Gastrocnemius medialis (tissue), 4 donors: ENCODE results near the gene PLA2G2A. TPM values are rescaled to one million over a fixed set of nuclear protein-coding genes. Genes with fewer than 3 reads are reported as not detected.
A peak's percentile ranks its signal among the peaks of the same experiment; 100 is the strongest.

Experiments
- ATAC-seq, 2 donors: fragments of 150-250 bp; one replicate each; pipeline ENCODE4 v1.9.1; 2016
- DNase-seq, 2 donors: peaks; one replicate each; pipeline ENCODE4 v3.0.0-alpha.2; 2019
- H3K27ac ChIP-seq, 4 donors: fragments of 200-600 bp; sonication (generic); 1 replicate in 1 of 4; 2 replicates in 3 of 4; pipeline ENCODE4 v1.5.1; 2016 to 2018; ENCODE audit warnings: mild to moderate bottlenecking in 2 of 4, moderate library complexity in 1 of 4
- H3K27me3 ChIP-seq, 3 donors: fragments of 200-600 bp; sonication (generic) in 2 of 3; 1 replicate in 1 of 3; 2 replicates in 2 of 3; pipeline versions ENCODE4 v1.5.1 to v1.6.0; 2016 to 2019; ENCODE audit warnings: mild to moderate bottlenecking in 1 of 3, moderate library complexity in 1 of 3
- H3K36me3 ChIP-seq, 2 donors: fragments of 200-600 bp; sonication (generic) in 1 of 2; one replicate each; pipeline ENCODE4 v1.5.1; 2017 to 2018
- H3K4me1 ChIP-seq, 2 donors: fragments of 200-600 bp; sonication (generic) in 1 of 2; one replicate each; pipeline ENCODE4 v1.5.1; 2016 to 2017; ENCODE audit warnings: mild to moderate bottlenecking in 2 of 2
- H3K4me3 ChIP-seq, 4 donors: fragments of 200-600 bp; sonication (generic) in 3 of 4; 1 replicate in 1 of 4; 2 replicates in 3 of 4; pipeline ENCODE4 v1.5.1; 2016 to 2019; ENCODE audit warnings: mild to moderate bottlenecking in 2 of 4
- H3K9me3 ChIP-seq, 3 donors: fragments of 200-600 bp; sonication (generic) in 2 of 3; 1 replicate in 1 of 3; 2 replicates in 2 of 3; pipeline ENCODE4 v1.5.1; 2016 to 2019
- POLR2A ChIP-seq, 2 donors: fragments of 450-650 bp; IDR thresholded peaks; one replicate each; pipeline ENCODE4 v1.6.1; 2017; ENCODE audit warnings: antibody characterized with exemption in 2 of 2, mild to moderate bottlenecking in 2 of 2, moderate library complexity in 2 of 2
- in situ Hi-C, 4 donors: fragments of 200-750 bp; cut with MboI; loops; one replicate each; pipeline versions ENCODE4 v1.15.0 to v1.8.0; 2017; ENCODE audit warnings: low sequenced_read_pairs in 4 of 4
- intact Hi-C: fragments of 100-400 bp; cut with DNase I; formaldehyde crosslinking; loops from one replicate; pipeline ENCODE4 v1.15.1; 2023; ENCODE audit warnings: low total_unique reads
- total RNA-seq, 4 donors: library from RNA; depleted of rRNA; stranded (reverse); fragments of >200 nt; gene quantifications; one replicate each; pipeline versions ENCODE4 v1.1.0 to v1.2.3, GENCODE V29; 2016
- TF ChIP-seq, protein P1 (sequence below), 5 experiments: fragments of 450-650 bp in 3 of 5; fragments of 200-600 bp in 2 of 5; sonication (generic) in 2 of 5; IDR thresholded peaks in 4 of 5; conservative IDR thresholded peaks in 1 of 5; 1 replicate in 4 of 5; 2 replicates in 1 of 5; pipeline ENCODE4 v1.5.1; 2016 to 2019; ENCODE audit warnings: antibody characterized with exemption in 5 of 5, mild to moderate bottlenecking in 3 of 5, moderate library complexity in 3 of 5

Gene PLA2G2A
- total RNA-seq, 4 donors from 2014 or later = 6.2 to 19.3 (median 13.6) TPM

DNA sequence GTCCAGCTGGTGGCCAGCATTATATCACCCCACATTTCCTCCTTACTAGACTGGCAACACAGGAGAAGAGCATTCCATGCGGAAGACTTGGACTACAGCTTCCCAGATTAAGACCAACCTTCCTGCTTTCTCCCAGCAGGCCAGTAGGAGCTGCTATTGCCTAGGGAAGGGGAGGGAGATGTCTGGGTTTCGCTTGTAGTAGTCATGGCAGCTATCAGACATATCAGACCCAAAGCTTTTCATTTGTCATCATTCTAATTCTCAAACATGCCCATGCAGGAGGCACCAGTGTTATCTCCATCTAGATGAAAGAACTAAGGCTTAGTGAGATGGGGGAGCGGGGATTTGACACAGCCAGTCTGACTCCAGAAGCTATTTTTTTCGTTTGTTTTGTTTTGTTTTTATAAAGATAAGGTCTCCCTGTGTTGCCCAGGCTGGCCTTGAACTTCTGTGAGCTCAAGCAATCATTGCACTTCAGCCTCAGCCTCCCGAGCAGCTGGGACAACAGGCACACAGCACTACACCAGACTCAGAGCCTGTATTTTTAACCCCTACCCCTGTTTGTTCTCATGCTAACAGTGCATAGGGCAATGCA lies 4.5 kb downstream of the PLA2G2A start:
- Histone ChIP-seq H3K36me3 (no peaks in the 10 kb centered on the region), H3K27ac (no peak overlapping the region), H3K27me3 (no peaks in the 10 kb centered on the region), H3K4me1 (no peaks in the 10 kb centered on the region), H3K4me3 (no peak overlapping the region), H3K9me3 (no peaks in the 10 kb centered on the region)
- intact Hi-C loops (loop anchor here (1.0 kb wide), 1 partner anchor 177 kb away; no protein-coding TSS in a partner anchor), in situ Hi-C loops (no loop called here)
- ATAC-seq = peak in 1 of 2 donors; percentile 35
- DNase-seq = peak in 1 of 2 donors; percentile 18
- no peak for TF ChIP-seq POLR2A (IDR thresholded peaks at IDR 0.05)
- TF ChIP-seq, protein P1, sequence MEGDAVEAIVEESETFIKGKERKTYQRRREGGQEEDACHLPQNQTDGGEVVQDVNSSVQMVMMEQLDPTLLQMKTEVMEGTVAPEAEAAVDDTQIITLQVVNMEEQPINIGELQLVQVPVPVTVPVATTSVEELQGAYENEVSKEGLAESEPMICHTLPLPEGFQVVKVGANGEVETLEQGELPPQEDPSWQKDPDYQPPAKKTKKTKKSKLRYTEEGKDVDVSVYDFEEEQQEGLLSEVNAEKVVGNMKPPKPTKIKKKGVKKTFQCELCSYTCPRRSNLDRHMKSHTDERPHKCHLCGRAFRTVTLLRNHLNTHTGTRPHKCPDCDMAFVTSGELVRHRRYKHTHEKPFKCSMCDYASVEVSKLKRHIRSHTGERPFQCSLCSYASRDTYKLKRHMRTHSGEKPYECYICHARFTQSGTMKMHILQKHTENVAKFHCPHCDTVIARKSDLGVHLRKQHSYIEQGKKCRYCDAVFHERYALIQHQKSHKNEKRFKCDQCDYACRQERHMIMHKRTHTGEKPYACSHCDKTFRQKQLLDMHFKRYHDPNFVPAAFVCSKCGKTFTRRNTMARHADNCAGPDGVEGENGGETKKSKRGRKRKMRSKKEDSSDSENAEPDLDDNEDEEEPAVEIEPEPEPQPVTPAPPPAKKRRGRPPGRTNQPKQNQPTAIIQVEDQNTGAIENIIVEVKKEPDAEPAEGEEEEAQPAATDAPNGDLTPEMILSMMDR (IDR thresholded peaks at IDR 0.05 in 4 of 5, conservative IDR thresholded peaks at IDR 0.05 in 1 of 5) = peak in 4 of 5 experiments; percentile 29 to 54 (median 48)

DNA sequence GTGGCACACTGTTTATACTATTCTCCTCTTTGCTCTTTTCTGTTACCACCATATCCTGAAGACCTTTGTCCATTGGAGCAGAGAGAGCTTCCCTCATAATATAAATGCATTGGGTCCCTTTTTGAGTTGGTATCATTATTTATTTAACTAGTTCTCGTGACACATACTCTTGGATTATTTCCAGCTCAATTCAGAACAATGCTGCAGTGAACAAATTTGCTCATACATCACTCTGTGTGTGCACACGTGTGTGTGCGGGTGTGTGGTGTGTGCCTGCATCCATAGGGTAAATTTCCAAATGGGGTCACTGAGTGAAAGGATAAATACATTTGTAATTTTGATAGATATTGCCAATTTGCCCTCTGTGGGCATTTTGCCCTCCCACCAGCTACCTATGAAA lies 5.8 kb downstream of the PLA2G2A start:
- ATAC-seq (no peak), DNase-seq (no peak)
- Histone ChIP-seq H3K9me3 (no peaks in the 10 kb centered on the region), H3K4me1 (no peaks in the 10 kb centered on the region), H3K27me3 (no peaks in the 10 kb centered on the region), H3K4me3 (no peak overlapping the region), H3K36me3 (no peaks in the 10 kb centered on the region), H3K27ac (no peak overlapping the region)
- TF ChIP-seq, protein P1 (IDR thresholded peaks at IDR 0.05 in 4 of 5, conservative IDR thresholded peaks at IDR 0.05 in 1 of 5) = no peak
- no peak for TF ChIP-seq POLR2A (IDR thresholded peaks at IDR 0.05)
- intact Hi-C loops (no loop called here), in situ Hi-C loops (no loop called here)

DNA sequence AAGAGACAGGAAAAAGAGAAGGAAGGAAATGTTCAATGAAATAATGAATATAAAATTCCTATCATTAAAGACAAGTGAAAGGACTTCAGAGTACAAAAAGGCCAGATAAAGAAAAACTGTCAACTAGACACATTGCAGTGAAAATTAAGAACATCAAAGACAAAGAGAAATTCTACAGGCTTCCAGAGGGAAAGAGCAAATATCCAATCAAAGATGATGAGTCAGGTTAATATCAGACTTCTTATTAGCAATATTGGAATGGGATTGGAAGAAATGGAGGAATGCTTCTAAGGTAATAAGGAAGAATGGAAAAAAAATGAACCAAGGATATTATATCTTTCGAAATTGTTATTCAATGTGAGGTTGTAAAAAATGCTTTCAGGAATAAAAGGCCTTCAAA lies 7.8 kb downstream of the PLA2G2A start:
- H3K4me3 ChIP-seq = no peak overlapping the region
- no peaks in the 10 kb centered on the region for H3K36me3 ChIP-seq
- H3K4me1 ChIP-seq = no peaks in the 10 kb centered on the region
- ATAC-seq (no peak), DNase-seq (no peak)
- H3K9me3 ChIP-seq = no peaks in the 10 kb centered on the region
- H3K27ac ChIP-seq = no peak overlapping the region
- no peaks in the 10 kb centered on the region for H3K27me3 ChIP-seq
- TF ChIP-seq POLR2A (IDR thresholded peaks at IDR 0.05) = no peak
- TF ChIP-seq, protein P1 (IDR thresholded peaks at IDR 0.05 in 4 of 5, conservative IDR thresholded peaks at IDR 0.05 in 1 of 5) = no peak
- intact Hi-C loops (no loop called here), in situ Hi-C loops (no loop called here)

DNA sequence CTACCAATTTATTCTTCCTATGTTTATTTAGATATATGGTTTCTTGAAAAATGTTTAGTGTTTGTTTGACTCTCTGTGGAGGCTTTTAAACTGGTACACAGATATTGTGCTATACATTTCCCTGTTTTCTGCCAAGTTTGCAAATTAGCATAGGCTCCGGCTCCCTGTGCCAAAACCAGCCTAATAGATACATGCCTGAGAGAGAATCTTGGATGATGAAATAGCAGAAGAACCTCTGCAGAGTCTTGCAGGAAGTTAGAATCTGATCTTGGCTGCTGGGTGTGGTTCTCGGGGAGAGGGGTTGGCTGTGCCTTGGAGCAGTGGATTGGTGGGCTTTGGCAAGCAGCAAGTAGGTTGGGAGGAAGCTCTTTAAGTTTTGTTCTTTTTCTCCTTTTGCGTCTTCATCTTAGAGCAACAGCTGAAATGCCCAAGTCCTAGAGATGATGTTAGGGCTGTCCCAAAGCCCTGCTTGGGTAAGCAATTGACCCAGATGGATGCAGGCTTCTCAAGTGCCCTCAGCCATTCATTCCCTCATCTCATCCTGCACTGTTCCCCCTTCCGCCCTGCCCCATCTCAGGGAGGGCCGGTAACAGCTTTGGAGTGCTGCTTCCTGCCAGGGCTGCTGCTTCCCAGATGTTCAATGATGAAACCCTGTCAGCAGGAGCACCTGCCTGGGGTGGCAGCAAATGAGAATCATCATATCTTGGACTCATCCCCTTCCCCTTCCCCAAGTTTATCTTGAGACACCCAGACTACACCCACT lies 9.3 kb downstream of the PLA2G2A start:
- Histone ChIP-seq H3K9me3 (no peaks in the 10 kb centered on the region), H3K27ac (no peak overlapping the region), H3K36me3 (no peaks in the 10 kb centered on the region), H3K27me3 (no peaks in the 10 kb centered on the region), H3K4me1 (no peaks in the 10 kb centered on the region), H3K4me3 (no peak overlapping the region)
- in situ Hi-C loops (no loop called here), intact Hi-C loops (no loop called here)
- DNase-seq (no peak), ATAC-seq (no peak)
- no peak for TF ChIP-seq POLR2A (IDR thresholded peaks at IDR 0.05)

DNA sequence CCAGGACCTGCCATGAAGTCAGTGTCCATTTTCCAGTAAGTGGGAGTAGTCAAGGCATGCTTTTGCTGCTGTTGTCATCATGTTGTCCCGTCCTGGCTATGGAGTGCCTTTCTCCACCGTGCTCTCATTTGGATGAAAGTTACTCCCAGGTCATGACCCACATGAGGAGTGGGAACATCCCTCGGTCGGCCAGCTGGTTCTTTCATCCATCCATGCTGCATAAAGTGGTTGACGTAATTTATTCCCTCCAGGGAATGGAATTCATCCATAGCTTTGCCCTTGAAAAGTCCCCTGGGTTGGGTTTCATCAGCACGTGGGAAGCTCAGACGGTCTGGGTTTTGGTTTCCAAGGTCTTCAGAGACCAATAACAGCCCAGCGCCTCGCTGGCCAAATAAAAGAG lies 11.6 kb downstream of the PLA2G2A start:
- DNase-seq (peak; percentile 28 to 63), ATAC-seq (peak; percentile 79 to 80)
- no peaks in the 10 kb centered on the region for H3K36me3 ChIP-seq
- in situ Hi-C loops (no loop called here), intact Hi-C loops (no loop called here)
- peak overlapping the region in 2 of 4 donors; percentile 43 to 66 for H3K27ac ChIP-seq
- TF ChIP-seq, protein P1 (IDR thresholded peaks at IDR 0.05 in 4 of 5, conservative IDR thresholded peaks at IDR 0.05 in 1 of 5) = no peak
- no peak for TF ChIP-seq POLR2A (IDR thresholded peaks at IDR 0.05)
- H3K4me3 ChIP-seq = no peak overlapping the region
- H3K9me3 ChIP-seq = no peaks in the 10 kb centered on the region
- peaks cover 0 to 4% (median 0%) of the 10 kb centered on the region in 3 donors for H3K27me3 ChIP-seq
- H3K4me1 ChIP-seq = no peaks in the 10 kb centered on the region
